Activated T-helper 1 cell treated with anti-CD3 and anti-CD28 coated beads, Interleukin-12 subunit alpha, Interleukin-12 subunit beta, Interleukin-2, Interleukin-4 antibody, amounts not matched to agents 30 ng/mL and 10 ng/mL and 1 ng/mL, durations not matched to agents 14 hours and 24 hours and 36 hours (primary cell): ENCODE results near the gene KCNC4. TPM values are rescaled to one million over a fixed set of nuclear protein-coding genes. Genes with fewer than 3 reads are reported as not detected.
A peak's percentile ranks its signal among the peaks of the same experiment; 100 is the strongest.

Experiments used
- DNase-seq: peaks from one replicate; pipeline ENCODE4 v3.0.0; 2021; ENCODE audit warnings: low spot score
- H3K27ac Mint-ChIP-seq: one replicate; pipeline ENCODE4 v1.8.0; 2021; ENCODE audit warnings: mild to moderate bottlenecking, mixed read lengths
- H3K27me3 Mint-ChIP-seq: one replicate; pipeline ENCODE4 v1.8.0; 2022; ENCODE audit warnings: mild to moderate bottlenecking, moderate library complexity, mixed read lengths; ENCODE audit not compliant: insufficient read depth
- H3K36me3 Mint-ChIP-seq: one replicate; pipeline ENCODE4 v1.8.0; 2021; ENCODE audit warnings: low read depth, mixed read lengths
- H3K4me1 Mint-ChIP-seq: one replicate; pipeline ENCODE4 v1.8.0; 2021; ENCODE audit warnings: low read depth, mixed read lengths
- H3K4me3 Mint-ChIP-seq: one replicate; pipeline ENCODE4 v1.8.0; 2021; ENCODE audit warnings: mild to moderate bottlenecking, moderate library complexity, mixed read lengths
- H3K9me3 Mint-ChIP-seq: one replicate; pipeline ENCODE4 v1.8.0; 2021; ENCODE audit warnings: mixed read lengths
- intact Hi-C: fragments of 100-400 bp; cut with micrococcal nuclease; formaldehyde crosslinking; loops from one replicate; pipeline ENCODE4 v1.15.1; 2024
- total RNA-seq: library from RNA; stranded (reverse); gene quantifications from 2 replicates; pipeline ENCODE4 v1.2.3, GENCODE V29; 2022

KCNC4 gene
- total RNA-seq, 1 donor from 2014 or later = 11.8 TPM

DNA sequence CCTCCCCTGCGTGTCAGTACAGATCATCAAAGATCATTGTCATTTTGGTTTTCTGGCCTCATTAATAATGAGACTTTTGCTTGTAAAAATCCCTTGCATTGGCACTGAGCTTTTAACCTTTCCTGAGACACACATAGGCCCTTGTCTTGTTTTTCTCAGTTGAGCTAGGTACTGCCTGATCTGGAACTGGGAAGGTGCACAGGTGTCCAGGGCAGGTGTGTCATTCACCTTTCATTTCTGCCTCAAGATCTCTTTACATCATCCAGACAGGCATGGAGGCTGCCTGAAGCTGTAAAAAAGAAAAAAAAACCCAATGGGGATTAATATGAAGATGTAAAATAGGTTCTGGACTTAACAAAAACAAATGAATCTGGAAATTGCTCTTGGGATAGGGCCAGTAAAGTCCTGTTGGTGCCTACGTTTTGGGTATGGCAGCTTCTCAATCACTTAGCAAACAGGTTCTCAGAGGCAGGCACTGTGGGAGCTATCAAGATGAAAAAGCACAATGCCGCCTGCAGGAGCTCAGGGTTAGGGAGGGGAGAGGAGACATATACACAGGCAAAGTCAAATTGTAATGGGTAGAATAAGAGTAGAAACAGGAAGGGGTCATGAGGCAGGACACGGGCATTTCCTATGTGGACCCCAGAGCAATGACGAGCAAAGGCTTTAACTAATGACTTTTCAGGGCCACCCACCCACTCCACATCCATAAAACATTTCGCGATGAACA, 1.0 kb upstream of the KCNC4 start:
- intact Hi-C loops = no loop called here

DNA sequence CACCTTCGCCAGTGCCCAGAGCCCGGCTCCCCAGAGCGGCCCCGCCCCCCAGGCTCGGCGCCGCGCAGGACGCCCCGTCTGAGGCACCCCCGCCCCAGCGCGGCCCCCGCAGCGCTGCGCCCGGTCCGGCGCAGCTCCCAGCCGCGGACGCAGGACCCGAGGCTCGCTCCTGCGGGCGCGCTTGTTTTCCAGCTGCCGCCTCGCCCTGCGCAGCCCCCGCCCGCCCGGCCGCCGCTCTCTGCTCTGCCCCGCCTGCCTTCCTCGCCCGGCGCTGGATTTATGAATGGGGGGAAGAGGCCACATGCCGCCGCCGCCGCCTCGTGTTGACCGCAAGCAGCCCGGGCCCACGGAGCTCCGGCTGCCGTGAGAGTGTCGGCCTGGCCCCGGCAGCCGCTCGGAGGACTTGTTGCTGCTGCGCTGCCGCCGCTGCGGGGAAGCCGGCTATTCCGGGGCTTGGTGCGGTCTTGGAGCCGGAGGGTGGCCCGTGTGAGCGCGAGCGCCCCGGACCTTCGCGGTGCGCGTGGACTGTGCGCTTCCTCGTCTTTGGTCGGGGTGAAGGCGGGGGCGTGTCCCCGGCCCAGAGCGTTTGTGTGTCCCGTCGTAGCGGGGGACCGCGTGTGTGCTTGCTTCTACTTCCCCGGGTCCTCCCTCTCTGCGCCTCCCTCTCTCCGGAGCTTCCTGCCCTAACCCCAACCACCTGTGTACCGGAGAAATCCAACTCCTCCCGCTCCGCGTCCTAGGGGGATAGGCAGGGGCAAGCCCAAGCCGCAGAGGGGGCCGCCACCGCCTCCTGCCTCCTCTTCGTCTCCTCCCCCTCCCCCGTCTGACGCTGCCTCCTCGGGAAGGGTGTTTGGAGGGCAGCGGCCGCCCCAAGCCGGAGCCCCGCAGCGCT, 736 bp downstream of the KCNC4 start:
- Mint-ChIP-seq H3K27ac (peak overlapping the region; percentile 87), H3K36me3 (no peaks in the 10 kb centered on the region), H3K27me3 (peaks cover 13% of the 10 kb centered on the region), H3K4me1 (peaks cover 41% of the 10 kb centered on the region), H3K9me3 (no peaks in the 10 kb centered on the region), H3K4me3 (peak overlapping the region; percentile 88)
- intact Hi-C loops = loop anchor here (1.0 to 5.0 kb wide), 5 partner anchors 25 to 661 kb away; partner anchors contain the start of genes CD53 and LAMTOR5
- peak; percentile 51 for DNase-seq

More for the DNA sequence above, 1.0 kb upstream of the KCNC4 start:
- Mint-ChIP-seq H3K27me3 (peaks cover 13% of the 10 kb centered on the region), H3K27ac (peak overlapping the region; percentile 85), H3K4me1 (peaks cover 31% of the 10 kb centered on the region), H3K9me3 (no peaks in the 10 kb centered on the region), H3K4me3 (peak overlapping the region; percentile 85), H3K36me3 (no peaks in the 10 kb centered on the region)
- no peak for DNase-seq

DNA sequence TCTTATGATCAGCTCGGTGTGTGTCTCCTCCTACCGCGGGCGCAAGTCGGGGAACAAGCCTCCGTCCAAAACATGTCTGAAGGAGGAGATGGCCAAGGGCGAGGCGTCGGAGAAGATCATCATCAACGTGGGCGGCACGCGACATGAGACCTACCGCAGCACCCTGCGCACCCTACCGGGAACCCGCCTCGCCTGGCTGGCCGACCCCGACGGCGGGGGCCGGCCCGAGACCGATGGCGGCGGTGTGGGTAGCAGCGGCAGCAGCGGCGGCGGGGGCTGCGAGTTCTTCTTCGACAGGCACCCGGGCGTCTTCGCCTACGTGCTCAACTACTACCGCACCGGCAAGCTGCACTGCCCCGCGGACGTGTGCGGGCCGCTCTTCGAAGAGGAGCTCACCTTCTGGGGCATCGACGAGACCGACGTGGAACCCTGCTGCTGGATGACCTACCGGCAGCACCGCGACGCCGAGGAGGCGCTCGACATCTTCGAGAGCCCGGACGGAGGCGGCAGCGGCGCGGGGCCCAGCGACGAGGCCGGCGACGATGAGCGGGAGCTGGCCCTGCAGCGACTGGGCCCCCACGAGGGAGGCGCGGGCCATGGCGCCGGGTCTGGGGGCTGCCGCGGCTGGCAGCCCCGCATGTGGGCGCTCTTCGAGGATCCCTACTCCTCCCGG, 1.5 kb downstream of the KCNC4 start:
- peaks cover 47% of the 10 kb centered on the region for H3K4me1 Mint-ChIP-seq
- no peaks in the 10 kb centered on the region for H3K9me3 Mint-ChIP-seq
- DNase-seq = no peak
- peak overlapping the region; percentile 87 for H3K27ac Mint-ChIP-seq
- peak overlapping the region; percentile 88 for H3K4me3 Mint-ChIP-seq
- no peaks in the 10 kb centered on the region for H3K36me3 Mint-ChIP-seq
- peaks cover 13% of the 10 kb centered on the region for H3K27me3 Mint-ChIP-seq
- intact Hi-C loops = loop anchor here (1.0 to 5.0 kb wide), 4 partner anchors 25 to 661 kb away; partner anchors contain the start of genes CD53 and LAMTOR5

DNA sequence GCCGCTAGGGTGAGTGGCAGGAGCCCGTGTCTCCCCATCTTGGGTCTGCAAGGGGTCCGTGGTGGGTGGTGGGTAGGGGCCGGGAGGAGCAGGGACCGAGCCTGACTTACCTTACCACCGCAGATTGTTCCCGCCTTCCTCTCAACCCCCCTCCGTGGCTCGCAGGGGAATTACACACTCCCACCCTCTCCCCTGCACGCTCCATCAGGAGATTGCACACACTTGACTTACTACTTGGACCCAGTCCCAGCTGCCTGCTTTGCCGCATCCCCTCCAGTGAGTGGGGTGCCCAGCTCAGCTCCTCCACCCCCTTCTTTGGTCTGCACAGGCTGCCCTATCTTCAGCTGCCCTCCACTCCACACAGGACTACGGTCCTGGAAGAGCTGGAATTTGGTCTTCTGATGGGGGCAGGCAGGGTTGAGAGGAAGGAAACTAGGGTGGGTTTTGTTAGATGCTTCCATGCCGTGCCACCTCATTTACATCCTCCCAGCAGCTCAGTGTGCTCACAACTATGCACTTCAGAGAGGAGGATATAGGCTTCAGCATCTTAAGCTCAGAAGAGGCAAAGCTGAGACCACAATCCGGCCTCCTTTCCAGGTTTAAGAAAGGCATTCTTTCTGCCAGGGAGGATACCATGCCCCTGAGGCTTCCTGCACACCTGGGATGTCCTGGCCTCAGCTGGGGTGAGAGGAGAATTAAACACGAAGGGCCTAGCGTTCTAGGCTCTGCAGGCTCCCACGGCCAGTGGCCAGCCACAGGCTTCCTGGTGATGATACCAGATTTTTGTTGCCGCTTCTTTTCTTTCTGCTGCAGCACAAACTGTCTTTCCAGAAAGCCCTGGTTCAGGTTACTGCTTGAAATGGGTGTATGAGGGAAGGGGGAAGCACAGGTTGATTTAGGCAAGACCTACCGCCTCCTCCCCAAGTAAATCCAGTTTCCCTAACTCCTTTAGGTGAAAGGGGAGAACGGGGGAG, 2.3 kb downstream of the KCNC4 start:
- Mint-ChIP-seq H3K4me1 (peaks cover 54% of the 10 kb centered on the region), H3K4me3 (peak overlapping the region; percentile 81), H3K27me3 (peaks cover 13% of the 10 kb centered on the region), H3K27ac (peak overlapping the region; percentile 58), H3K9me3 (no peaks in the 10 kb centered on the region), H3K36me3 (peaks cover 3% of the 10 kb centered on the region)
- intact Hi-C loops = loop anchor here (5.0 kb wide), 1 partner anchor 660 kb away; the partner anchor contains the start of gene CD53
- no peak for DNase-seq

DNA sequence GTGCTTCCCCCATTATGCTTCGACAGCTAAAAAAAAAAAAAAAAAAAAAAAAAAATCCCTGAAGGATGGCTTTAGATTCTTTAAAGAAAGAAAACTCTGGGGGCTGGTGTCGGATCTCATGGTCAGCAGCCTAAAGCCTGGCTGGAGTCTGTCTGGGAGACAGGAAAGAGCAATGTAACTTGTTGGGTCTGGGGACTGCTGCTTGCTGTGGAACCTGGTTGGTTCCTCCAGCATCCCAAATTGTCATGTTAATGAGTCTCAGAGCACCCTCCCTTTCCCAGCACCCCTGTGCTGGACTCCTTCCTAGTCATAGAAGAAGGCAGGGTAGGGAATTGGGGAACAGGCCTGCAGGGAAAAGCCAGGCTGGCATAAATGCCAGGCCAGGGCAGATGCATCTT, 3.0 kb downstream of the KCNC4 start:
- Mint-ChIP-seq H3K4me3 (peak overlapping the region; percentile 45), H3K4me1 (peaks cover 52% of the 10 kb centered on the region), H3K27ac (no peak overlapping the region), H3K27me3 (peaks cover 13% of the 10 kb centered on the region), H3K9me3 (no peaks in the 10 kb centered on the region), H3K36me3 (peaks cover 3% of the 10 kb centered on the region)
- no peak for DNase-seq
- intact Hi-C loops = loop anchor here (5.0 kb wide), 1 partner anchor 659 kb away; the partner anchor contains the start of gene CD53

DNA sequence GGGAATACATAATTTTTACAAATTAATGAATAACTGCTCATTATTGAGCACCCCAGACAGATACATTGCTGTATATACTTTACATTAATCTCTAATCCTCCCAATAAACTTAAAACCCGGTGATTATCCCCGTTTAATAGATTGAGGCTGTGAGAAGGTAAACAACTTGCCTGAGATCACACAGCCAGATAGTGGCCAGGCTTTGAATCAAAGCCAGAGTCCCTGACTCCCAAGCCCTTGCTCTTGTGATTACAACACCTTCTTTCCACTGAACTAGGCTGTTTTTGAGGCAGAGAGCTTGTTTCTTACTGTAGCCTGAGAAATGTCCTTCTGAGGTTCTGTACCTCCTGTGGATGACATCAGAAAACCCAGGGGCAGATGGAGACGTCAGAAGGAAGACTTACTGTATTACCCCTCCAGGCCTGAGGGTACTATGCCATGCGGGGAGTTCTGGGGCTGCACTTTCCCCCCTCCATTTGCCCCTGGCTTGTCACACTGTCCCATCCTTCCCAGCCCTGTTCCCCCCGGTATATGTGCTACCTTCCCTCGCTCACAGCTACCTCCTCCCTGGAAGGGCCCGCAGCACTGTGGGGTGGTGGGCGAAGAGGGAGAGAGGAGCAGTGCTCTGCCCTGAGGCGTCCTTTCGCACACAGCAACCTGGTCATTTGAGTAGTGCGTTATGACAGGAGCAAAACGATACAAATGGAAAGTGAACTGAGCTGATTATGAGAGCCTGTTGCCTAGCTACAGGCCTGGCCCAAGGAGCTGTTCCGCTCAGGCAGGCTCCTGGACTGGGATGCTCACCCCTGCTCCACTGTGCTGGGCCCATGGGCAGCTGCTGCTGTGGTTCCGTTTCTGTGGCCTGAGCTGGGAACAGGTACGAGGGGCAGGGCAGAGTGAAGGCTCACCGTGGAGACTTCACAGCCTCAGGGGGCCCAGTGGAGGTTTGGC, 4.6 kb downstream of the KCNC4 start:
- Mint-ChIP-seq H3K27me3 (peaks cover 12% of the 10 kb centered on the region), H3K9me3 (no peaks in the 10 kb centered on the region), H3K36me3 (peaks cover 3% of the 10 kb centered on the region), H3K27ac (peak overlapping the region; percentile 69), H3K4me3 (no peak overlapping the region), H3K4me1 (peaks cover 42% of the 10 kb centered on the region)
- intact Hi-C loops = loop anchor here (5.0 kb wide), 1 partner anchor 658 kb away; the partner anchor contains the start of gene CD53
- no peak for DNase-seq

DNA sequence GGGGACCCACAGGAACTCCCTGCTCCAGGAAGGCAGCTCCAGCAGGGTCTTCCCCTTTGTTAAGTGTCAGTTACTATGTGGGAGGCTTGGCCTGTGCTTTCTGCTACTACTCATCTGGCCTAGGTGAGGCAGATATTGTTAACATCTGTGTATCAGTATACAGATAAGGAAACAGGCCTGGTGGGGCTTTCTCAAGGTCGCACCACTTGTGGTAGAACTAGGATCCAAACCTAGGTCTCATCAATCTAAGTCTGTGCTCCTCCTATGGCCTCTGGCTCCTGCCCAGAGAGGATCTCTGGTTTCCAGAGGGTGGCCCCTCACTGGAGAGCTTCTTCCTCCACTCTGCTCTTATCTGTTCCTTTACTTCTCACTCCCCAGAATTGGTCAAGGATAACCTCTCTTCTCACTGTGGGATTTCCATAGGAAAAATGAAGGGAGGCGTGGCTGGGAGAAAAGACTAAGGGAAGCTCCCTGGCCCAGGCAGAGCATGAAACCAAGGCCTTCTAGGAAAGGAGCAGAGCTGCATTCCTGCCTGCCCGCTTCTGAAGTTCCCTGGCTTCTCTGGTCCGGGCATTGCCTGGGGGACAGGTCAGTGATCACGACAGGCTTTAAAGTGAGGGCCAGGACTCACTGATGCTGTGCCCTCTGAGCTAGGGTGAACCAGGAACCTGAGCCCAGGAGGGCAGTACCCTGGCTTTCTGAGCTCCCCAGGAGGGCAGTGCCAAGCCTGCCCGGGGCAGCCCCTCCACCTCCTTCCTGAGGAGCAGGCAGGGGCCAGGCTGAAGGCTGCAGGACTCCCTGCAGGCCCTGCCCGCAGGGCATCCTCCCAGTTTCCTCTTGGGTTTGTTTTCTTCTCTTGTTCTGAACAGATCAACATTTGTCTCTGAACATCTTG, 5.8 kb downstream of the KCNC4 start:
- DNase-seq = no peak
- Mint-ChIP-seq H3K4me1 (peaks cover 41% of the 10 kb centered on the region), H3K36me3 (peaks cover 3% of the 10 kb centered on the region), H3K9me3 (no peaks in the 10 kb centered on the region), H3K27ac (peak overlapping the region; percentile 46), H3K4me3 (no peak overlapping the region), H3K27me3 (peaks cover 11% of the 10 kb centered on the region)
- intact Hi-C loops = no loop called here

DNA sequence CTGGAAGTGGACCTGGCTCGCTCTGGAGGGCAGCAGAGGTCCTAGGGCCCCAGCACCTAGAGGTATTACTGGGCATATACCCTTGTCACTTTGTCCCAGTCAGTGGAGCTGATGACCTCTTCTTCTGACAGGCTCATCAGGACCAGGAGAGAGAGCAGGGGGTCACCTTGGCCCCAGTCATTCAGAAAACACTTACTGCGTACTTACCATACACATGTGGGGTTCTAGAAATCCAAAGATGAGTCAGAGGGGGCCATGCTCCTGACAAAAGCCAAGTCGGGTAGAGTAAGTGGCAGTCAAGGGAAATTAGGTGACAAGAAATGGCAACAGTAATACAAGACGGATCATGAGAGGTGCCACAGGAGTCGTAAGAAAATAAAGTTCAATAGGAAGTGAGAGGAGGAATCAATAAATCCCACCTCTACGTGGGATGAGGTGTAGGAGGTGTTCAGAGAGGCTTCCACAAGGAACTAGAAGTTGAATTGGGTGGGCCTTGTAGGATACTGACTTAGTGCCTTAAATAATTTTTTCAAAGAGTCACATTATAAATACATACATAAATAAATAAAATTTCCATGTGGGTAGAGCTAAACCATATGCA, 6.8 kb downstream of the KCNC4 start:
- DNase-seq = no peak
- H3K4me3 Mint-ChIP-seq = peak overlapping the region; percentile 45
- H3K27me3 Mint-ChIP-seq = peaks cover 7% of the 10 kb centered on the region
- H3K27ac Mint-ChIP-seq = peak overlapping the region; percentile 88
- H3K9me3 Mint-ChIP-seq = no peaks in the 10 kb centered on the region
- H3K36me3 Mint-ChIP-seq = peaks cover 3% of the 10 kb centered on the region
- peaks cover 41% of the 10 kb centered on the region for H3K4me1 Mint-ChIP-seq
- intact Hi-C loops = no loop called here

DNA sequence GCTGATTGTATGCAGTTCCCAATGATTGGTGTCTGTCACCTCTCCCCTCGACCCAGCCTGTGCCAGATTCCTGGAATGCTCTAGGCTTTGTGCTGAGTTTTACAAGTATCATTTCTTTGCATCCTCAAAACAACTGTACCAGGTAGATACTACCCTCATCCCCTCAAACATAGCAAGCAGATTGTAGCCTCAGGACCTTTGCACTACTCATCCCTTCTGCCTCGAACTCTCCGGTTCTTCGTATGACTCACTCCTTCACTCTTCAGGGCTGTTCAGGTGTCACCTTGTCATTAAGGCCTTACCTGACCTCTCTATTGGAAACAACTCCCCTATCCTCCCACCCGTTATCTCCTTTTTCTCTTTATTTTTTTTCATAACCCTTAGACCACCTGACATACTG, 8.0 kb downstream of the KCNC4 start:
- intact Hi-C loops = no loop called here
- no peaks in the 10 kb centered on the region for H3K9me3 Mint-ChIP-seq
- peaks cover 35% of the 10 kb centered on the region for H3K4me1 Mint-ChIP-seq
- no peak overlapping the region for H3K4me3 Mint-ChIP-seq
- H3K27ac Mint-ChIP-seq = no peak overlapping the region
- DNase-seq = no peak
- H3K27me3 Mint-ChIP-seq = peaks cover 1% of the 10 kb centered on the region
- H3K36me3 Mint-ChIP-seq = peaks cover 3% of the 10 kb centered on the region

DNA sequence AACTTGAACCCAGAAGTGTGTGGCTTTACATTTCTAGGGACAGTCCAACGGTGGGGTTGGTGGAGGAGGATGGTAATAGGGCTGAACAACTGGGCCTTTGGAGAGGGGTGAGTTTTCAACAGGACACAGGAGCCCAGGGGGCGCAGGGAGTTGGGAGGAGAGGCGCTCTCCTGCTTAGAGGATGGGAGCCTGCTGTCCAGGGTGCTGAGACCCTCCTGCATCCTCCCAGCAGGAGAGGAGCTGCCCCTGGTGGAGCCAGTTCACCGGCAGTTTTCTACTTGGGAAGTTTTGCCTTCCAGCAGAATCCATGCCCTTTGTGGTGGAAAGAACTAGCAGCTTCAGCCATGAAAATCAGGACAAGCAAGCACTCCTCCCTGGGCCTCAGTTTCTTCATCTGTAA, 8.6 kb downstream of the KCNC4 start:
- intact Hi-C loops = no loop called here
- Mint-ChIP-seq H3K4me3 (no peak overlapping the region), H3K4me1 (peaks cover 29% of the 10 kb centered on the region), H3K36me3 (peaks cover 3% of the 10 kb centered on the region), H3K27me3 (no peaks in the 10 kb centered on the region), H3K27ac (no peak overlapping the region), H3K9me3 (no peaks in the 10 kb centered on the region)
- DNase-seq = no peak
